NCI-H524 treated with DMSO at 0.1 percent for 48 hours (cell line): ENCODE results near the gene USP9X.
A peak's percentile ranks its signal among the peaks of the same experiment; 100 is the strongest.
"Not testable (repeated sequence)": the region's sequence is repeated elsewhere in the genome, so short reads cannot be mapped to it uniquely, and the experiment has no call there.

Source experiments
- DNase-seq: peaks from one replicate; lab custom pipeline; 2025; lab: John Stamatoyannopoulos, UW

Gene USP9X

GRCh38 chrX:41085512-41085877 is 250 bp downstream of the USP9X start:
- no peak for DNase-seq

GRCh38 chrX:41085878-41086626 is 807 bp downstream of the USP9X start:
- peak; percentile 32 for DNase-seq

GRCh38 chrX:41086627-41086932 is 1.3 kb downstream of the USP9X start:
- no peak for DNase-seq

- DNase-seq, result no peak
Measured at GRCh38 chrX:41087201-41087600, 2.0 kb downstream of the USP9X start.

GRCh38 chrX:41090568-41091238 is 5.5 kb downstream of the USP9X start:
- peak; percentile 11 for DNase-seq

- DNase-seq, result no peak
Measured at GRCh38 chrX:41092776-41093175, 7.5 kb downstream of the USP9X start.

- no peak for DNase-seq
Measured at GRCh38 chrX:41095174-41095573, 9.9 kb downstream of the USP9X start.

GRCh38 chrX:41095908-41096307 is 10.7 kb downstream of the USP9X start:
- no peak for DNase-seq

GRCh38 chrX:41096339-41096955 is 11.2 kb downstream of the USP9X start:
- DNase-seq, result no peak

- DNase-seq, result no peak
Measured at GRCh38 chrX:41097326-41097725, 12.1 kb downstream of the USP9X start.

GRCh38 chrX:41100200-41100599 is 15.0 kb downstream of the USP9X start:
- no peak for DNase-seq

GRCh38 chrX:41100819-41101218 is 15.6 kb downstream of the USP9X start:
- no peak for DNase-seq

- no peak for DNase-seq
Measured at GRCh38 chrX:41105005-41105404, 19.8 kb downstream of the USP9X start.

GRCh38 chrX:41106257-41106656 is 21.0 kb downstream of the USP9X start:
- not testable (repeated sequence) for DNase-seq

GRCh38 chrX:41108007-41108406 is 22.8 kb downstream of the USP9X start:
- DNase-seq, result no peak

- no peak for DNase-seq
Measured at GRCh38 chrX:41108463-41109205, 23.4 kb downstream of the USP9X start.

- peak; percentile 37 for DNase-seq
Measured at GRCh38 chrX:41110801-41111625, 25.8 kb downstream of the USP9X start.

- peak; percentile 10 for DNase-seq
Measured at GRCh38 chrX:41115104-41115425, 29.8 kb downstream of the USP9X start.

GRCh38 chrX:41116948-41117347 is 31.7 kb downstream of the USP9X start:
- DNase-seq, result no peak

GRCh38 chrX:41118156-41118555 is 32.9 kb downstream of the USP9X start:
- DNase-seq, result no peak

- no peak for DNase-seq
Measured at GRCh38 chrX:41119803-41120202, 34.6 kb downstream of the USP9X start.

- no peak for DNase-seq
Measured at GRCh38 chrX:41121766-41122165, 36.5 kb downstream of the USP9X start.
